ENCODE results near the gene CTPS2.

CTPS2 gene

GRCh38 chrX:16711219-16711811, 1.2 kb downstream of the CTPS2 start:
- H3K27ac ChIP-seq: peak overlapping the region; percentile 87 to 94
- DNase-seq: no peak
- no peaks in the 10 kb centered on the region for H3K27me3 ChIP-seq
- H3K4me3 ChIP-seq: peak overlapping the region; percentile 77 to 84
- intact Hi-C loops (cut with DNase I; ENCODE audit: low total_unique reads): loop anchor here (10.0 kb wide), 1 partner anchor 163 kb away; the partner anchor contains the start of gene RBBP7
- peaks cover 0 to 16% (median 0%) of the 10 kb centered on the region in 4 donors for H3K4me1 ChIP-seq
- TF ChIP-seq CTCF (IDR thresholded peaks at IDR 0.05): no peak
- no peaks in the 10 kb centered on the region for H3K36me3 ChIP-seq
- no peaks in the 10 kb centered on the region for H3K9me3 ChIP-seq

- Histone ChIP-seq H3K4me1 (peaks cover 0 to 15% (median 0%) of the 10 kb centered on the region in 4 donors), H3K36me3 (no peaks in the 10 kb centered on the region), H3K27ac (no peak overlapping the region), H3K9me3 (no peaks in the 10 kb centered on the region), H3K4me3 (no peak overlapping the region), H3K27me3 (no peaks in the 10 kb centered on the region)
- intact Hi-C loops (cut with DNase I; ENCODE audit: low total_unique reads): no loop called here
- no peak for TF ChIP-seq CTCF (IDR thresholded peaks at IDR 0.05)
- DNase-seq: no peak
These were observed 4.5 kb downstream of the CTPS2 start for GRCh38 chrX:16708016-16708415.

GRCh38 chrX:16705370-16705769, 7.1 kb downstream of the CTPS2 start:
- TF ChIP-seq CTCF (IDR thresholded peaks at IDR 0.05): no peak
- Histone ChIP-seq H3K27me3 (no peaks in the 10 kb centered on the region), H3K36me3 (no peaks in the 10 kb centered on the region), H3K9me3 (no peaks in the 10 kb centered on the region), H3K27ac (no peak overlapping the region), H3K4me3 (no peak overlapping the region), H3K4me1 (no peaks in the 10 kb centered on the region)
- intact Hi-C loops (cut with DNase I; ENCODE audit: low total_unique reads): no loop called here
- no peak for DNase-seq

GRCh38 chrX:16702700-16703599, 9.5 kb downstream of the CTPS2 start:
- intact Hi-C loops (cut with DNase I; ENCODE audit: low total_unique reads): no loop called here
- H3K4me1 ChIP-seq: no peaks in the 10 kb centered on the region
- H3K36me3 ChIP-seq: peaks cover 0 to 6% (median 0%) of the 10 kb centered on the region in 3 donors
- no peaks in the 10 kb centered on the region for H3K9me3 ChIP-seq
- H3K27me3 ChIP-seq: no peaks in the 10 kb centered on the region
- H3K4me3 ChIP-seq: no peak overlapping the region
- TF ChIP-seq CTCF (IDR thresholded peaks at IDR 0.05): no peak
- DNase-seq: no peak
- H3K27ac ChIP-seq: no peak overlapping the region

GRCh38 chrX:16700734-16701133, 11.7 kb downstream of the CTPS2 start:
- Histone ChIP-seq H3K27me3 (no peaks in the 10 kb centered on the region), H3K9me3 (no peaks in the 10 kb centered on the region), H3K36me3 (peaks cover 0 to 11% (median 0%) of the 10 kb centered on the region in 3 donors), H3K4me3 (no peak overlapping the region), H3K27ac (no peak overlapping the region), H3K4me1 (no peaks in the 10 kb centered on the region)
- no peak for DNase-seq
- intact Hi-C loops (cut with DNase I; ENCODE audit: low total_unique reads): no loop called here
- no peak for TF ChIP-seq CTCF (IDR thresholded peaks at IDR 0.05)
